ENCODE data around the gene CFLAR. TPM values are rescaled to one million over a fixed set of nuclear protein-coding genes. Genes with fewer than 3 reads are reported as not detected.

Gene CFLAR
- total and polyA plus RNA-seq, 2 of the 13 experiments (the other 11 are each of a cell fraction or from before 2014, with no cell fraction given): 43.8 to 92.1 TPM

DNA sequence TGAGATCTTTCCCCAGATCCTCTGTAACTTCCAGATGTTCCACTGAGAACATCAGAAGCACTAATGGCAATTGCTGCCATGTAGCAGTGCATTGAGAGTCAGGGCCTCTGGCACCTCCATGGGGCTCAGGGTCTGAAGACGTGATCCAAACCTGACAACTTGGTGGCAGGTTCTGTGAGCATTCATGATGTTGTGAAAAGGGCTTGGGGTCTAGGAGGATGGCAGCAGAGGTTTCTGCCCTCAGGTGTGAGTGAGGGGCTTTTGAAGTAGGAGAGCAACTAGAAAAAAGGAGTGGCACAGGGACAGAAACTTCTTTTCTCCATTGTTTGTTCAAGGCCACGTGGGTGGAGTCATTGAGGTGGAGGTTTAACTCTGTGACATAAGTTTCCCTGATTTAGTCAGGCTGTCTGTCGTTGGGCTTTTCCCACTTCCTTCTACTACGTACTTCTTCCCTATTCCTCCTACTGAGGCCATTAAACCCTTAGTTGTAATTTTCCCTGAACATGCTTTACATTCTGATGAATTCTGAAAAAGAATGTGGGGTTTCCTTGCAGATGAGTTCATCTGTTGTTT is 13.1 kb downstream of the CFLAR start (continued):
- TF ChIP-seq, protein P1, sequence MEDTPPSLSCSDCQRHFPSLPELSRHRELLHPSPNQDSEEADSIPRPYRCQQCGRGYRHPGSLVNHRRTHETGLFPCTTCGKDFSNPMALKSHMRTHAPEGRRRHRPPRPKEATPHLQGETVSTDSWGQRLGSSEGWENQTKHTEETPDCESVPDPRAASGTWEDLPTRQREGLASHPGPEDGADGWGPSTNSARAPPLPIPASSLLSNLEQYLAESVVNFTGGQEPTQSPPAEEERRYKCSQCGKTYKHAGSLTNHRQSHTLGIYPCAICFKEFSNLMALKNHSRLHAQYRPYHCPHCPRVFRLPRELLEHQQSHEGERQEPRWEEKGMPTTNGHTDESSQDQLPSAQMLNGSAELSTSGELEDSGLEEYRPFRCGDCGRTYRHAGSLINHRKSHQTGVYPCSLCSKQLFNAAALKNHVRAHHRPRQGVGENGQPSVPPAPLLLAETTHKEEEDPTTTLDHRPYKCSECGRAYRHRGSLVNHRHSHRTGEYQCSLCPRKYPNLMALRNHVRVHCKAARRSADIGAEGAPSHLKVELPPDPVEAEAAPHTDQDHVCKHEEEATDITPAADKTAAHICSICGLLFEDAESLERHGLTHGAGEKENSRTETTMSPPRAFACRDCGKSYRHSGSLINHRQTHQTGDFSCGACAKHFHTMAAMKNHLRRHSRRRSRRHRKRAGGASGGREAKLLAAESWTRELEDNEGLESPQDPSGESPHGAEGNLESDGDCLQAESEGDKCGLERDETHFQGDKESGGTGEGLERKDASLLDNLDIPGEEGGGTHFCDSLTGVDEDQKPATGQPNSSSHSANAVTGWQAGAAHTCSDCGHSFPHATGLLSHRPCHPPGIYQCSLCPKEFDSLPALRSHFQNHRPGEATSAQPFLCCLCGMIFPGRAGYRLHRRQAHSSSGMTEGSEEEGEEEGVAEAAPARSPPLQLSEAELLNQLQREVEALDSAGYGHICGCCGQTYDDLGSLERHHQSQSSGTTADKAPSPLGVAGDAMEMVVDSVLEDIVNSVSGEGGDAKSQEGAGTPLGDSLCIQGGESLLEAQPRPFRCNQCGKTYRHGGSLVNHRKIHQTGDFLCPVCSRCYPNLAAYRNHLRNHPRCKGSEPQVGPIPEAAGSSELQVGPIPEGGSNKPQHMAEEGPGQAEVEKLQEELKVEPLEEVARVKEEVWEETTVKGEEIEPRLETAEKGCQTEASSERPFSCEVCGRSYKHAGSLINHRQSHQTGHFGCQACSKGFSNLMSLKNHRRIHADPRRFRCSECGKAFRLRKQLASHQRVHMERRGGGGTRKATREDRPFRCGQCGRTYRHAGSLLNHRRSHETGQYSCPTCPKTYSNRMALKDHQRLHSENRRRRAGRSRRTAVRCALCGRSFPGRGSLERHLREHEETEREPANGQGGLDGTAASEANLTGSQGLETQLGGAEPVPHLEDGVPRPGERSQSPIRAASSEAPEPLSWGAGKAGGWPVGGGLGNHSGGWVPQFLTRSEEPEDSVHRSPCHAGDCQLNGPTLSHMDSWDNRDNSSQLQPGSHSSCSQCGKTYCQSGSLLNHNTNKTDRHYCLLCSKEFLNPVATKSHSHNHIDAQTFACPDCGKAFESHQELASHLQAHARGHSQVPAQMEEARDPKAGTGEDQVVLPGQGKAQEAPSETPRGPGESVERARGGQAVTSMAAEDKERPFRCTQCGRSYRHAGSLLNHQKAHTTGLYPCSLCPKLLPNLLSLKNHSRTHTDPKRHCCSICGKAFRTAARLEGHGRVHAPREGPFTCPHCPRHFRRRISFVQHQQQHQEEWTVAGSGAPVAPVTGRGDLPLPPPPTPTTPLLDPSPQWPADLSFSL (CRISPR knock-in tag; IDR thresholded peaks at IDR 0.05): no peak
- TF ChIP-seq, protein P2, sequence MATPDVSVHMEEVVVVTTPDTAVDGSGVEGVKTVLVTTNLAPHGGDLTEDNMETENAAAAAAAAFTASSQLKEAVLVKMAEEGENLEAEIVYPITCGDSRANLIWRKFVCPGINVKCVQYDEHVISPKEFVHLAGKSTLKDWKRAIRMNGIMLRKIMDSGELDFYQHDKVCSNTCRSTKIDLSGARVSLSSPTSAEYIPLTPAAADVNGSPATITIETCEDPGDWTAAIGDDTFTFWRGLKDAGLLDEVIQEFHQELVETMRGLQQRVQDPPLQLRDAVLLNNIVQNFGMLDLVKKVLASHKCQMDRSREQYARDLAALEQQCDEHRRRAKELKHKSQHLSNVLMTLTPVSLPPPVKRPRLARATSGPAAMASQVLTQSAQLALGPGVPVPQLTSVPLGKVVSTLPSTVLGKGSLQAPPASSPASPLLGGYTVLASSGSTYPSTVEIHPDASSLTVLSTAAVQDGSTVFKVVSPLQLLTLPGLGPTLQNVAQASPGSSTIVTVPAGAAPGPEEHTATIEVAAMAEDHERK (CRISPR knock-in tag; IDR thresholded peaks at IDR 0.05; ENCODE audit: low read depth): no peak
- TF ChIP-seq ZNF10 (CRISPR knock-in tag; IDR thresholded peaks at IDR 0.05; ENCODE audit: borderline replicate concordance, low read depth) (no peak), NONO (IDR thresholded peaks at IDR 0.05) (no peak), NONO (CRISPR knock-in tag; conservative IDR thresholded peaks at IDR 0.05) (no peak), ZNF44 (CRISPR knock-in tag; IDR thresholded peaks at IDR 0.05) (no peak), SPEN (CRISPR knock-in tag; IDR thresholded peaks at IDR 0.05; ENCODE audit: low read depth) (no peak), ATRX (CRISPR knock-in tag; IDR thresholded peaks at IDR 0.05; ENCODE audit: borderline replicate concordance) (no peak), ARID5B (CRISPR knock-in tag; IDR thresholded peaks at IDR 0.05) (peak; percentile 71), SYNCRIP (IDR thresholded peaks at IDR 0.05; ENCODE audit: insufficient read depth, low read depth, low read length) (no peak)
- TF ChIP-seq, protein P3, sequence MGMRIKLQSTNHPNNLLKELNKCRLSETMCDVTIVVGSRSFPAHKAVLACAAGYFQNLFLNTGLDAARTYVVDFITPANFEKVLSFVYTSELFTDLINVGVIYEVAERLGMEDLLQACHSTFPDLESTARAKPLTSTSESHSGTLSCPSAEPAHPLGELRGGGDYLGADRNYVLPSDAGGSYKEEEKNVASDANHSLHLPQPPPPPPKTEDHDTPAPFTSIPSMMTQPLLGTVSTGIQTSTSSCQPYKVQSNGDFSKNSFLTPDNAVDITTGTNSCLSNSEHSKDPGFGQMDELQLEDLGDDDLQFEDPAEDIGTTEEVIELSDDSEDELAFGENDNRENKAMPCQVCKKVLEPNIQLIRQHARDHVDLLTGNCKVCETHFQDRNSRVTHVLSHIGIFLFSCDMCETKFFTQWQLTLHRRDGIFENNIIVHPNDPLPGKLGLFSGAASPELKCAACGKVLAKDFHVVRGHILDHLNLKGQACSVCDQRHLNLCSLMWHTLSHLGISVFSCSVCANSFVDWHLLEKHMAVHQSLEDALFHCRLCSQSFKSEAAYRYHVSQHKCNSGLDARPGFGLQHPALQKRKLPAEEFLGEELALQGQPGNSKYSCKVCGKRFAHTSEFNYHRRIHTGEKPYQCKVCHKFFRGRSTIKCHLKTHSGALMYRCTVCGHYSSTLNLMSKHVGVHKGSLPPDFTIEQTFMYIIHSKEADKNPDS (CRISPR knock-in tag; IDR thresholded peaks at IDR 0.05): no peak
- TF ChIP-seq, protein P4, sequence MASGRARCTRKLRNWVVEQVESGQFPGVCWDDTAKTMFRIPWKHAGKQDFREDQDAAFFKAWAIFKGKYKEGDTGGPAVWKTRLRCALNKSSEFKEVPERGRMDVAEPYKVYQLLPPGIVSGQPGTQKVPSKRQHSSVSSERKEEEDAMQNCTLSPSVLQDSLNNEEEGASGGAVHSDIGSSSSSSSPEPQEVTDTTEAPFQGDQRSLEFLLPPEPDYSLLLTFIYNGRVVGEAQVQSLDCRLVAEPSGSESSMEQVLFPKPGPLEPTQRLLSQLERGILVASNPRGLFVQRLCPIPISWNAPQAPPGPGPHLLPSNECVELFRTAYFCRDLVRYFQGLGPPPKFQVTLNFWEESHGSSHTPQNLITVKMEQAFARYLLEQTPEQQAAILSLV (CRISPR knock-in tag; IDR thresholded peaks at IDR 0.05; ENCODE audit: borderline replicate concordance): no peak
